Colon (tissue), 2 donors: ENCODE results near the gene FRMD4A.
"Not testable (repeated sequence)": the region's sequence is repeated elsewhere in the genome, so short reads cannot be mapped to it uniquely, and the experiment has no call there.

Experiments used
- FAIRE-seq: peaks from 2 replicates; lab custom pipeline; 2012; peaks lifted over from hg19 to GRCh38; lab: Jason Lieb, UNC
- donor health status: control.
- donor health status: control.

Gene FRMD4A

GRCh38 chr10:13978533-13979115 lies 352.1 kb downstream of the FRMD4A start:
- no peak for FAIRE-seq

GRCh38 chr10:13977861-13978532 lies 352.7 kb downstream of the FRMD4A start:
- no peak for FAIRE-seq

GRCh38 chr10:13973742-13974141 lies 357.0 kb downstream of the FRMD4A start:
- no peak for FAIRE-seq

GRCh38 chr10:13972609-13973008 lies 358.1 kb downstream of the FRMD4A start:
- no peak for FAIRE-seq

GRCh38 chr10:13971601-13972475 lies 358.9 kb downstream of the FRMD4A start:
- FAIRE-seq = no peak

- no peak for FAIRE-seq
Observed at GRCh38 chr10:13970957-13971353, 359.8 kb downstream of the FRMD4A start.

- FAIRE-seq = no peak
Observed at GRCh38 chr10:13970236-13970956, 360.3 kb downstream of the FRMD4A start.

GRCh38 chr10:13969792-13970140 lies 361.0 kb downstream of the FRMD4A start:
- FAIRE-seq = no peak

GRCh38 chr10:13969118-13969791 lies 361.5 kb downstream of the FRMD4A start:
- no peak for FAIRE-seq

GRCh38 chr10:13961853-13962252 lies 368.9 kb downstream of the FRMD4A start:
- FAIRE-seq = no peak

GRCh38 chr10:13961097-13961496 lies 369.6 kb downstream of the FRMD4A start:
- FAIRE-seq = no peak

- no peak for FAIRE-seq
Observed at GRCh38 chr10:13960603-13961002, 370.1 kb downstream of the FRMD4A start.

GRCh38 chr10:13959443-13960359 lies 371.0 kb downstream of the FRMD4A start:
- FAIRE-seq = no peak

- FAIRE-seq = no peak
Observed at GRCh38 chr10:13957856-13958255, 372.9 kb downstream of the FRMD4A start.

GRCh38 chr10:13956826-13957225 lies 373.9 kb downstream of the FRMD4A start:
- no peak for FAIRE-seq

GRCh38 chr10:13955409-13956068 lies 375.2 kb downstream of the FRMD4A start:
- FAIRE-seq = no peak

GRCh38 chr10:13954195-13954594 lies 376.5 kb downstream of the FRMD4A start:
- not testable (repeated sequence) for FAIRE-seq

- FAIRE-seq = no peak
Observed at GRCh38 chr10:13953371-13953770, 377.4 kb downstream of the FRMD4A start.

GRCh38 chr10:13950543-13950939 lies 380.2 kb downstream of the FRMD4A start:
- FAIRE-seq = no peak

GRCh38 chr10:13949844-13950542 lies 380.7 kb downstream of the FRMD4A start:
- FAIRE-seq = no peak
